ENCODE results near the gene E2F8.
"Not testable (repeated sequence)": the region's sequence is repeated elsewhere in the genome, so short reads cannot be mapped to it uniquely, and the experiment has no call there.

GRCh38 chr11:19254441-19254840 lies 13.7 kb upstream of the E2F8 start:
- TF ChIP-seq POLR2A (IDR thresholded peaks at IDR 0.05; ENCODE audit: low read depth, low read length); TAF1 (IDR thresholded peaks at IDR 0.05; ENCODE audit: low read depth, low read length); POLR2AphosphoS5 (IDR thresholded peaks at IDR 0.05; ENCODE audit: low read depth, low read length); PAX5 (IDR thresholded peaks at IDR 0.05; ENCODE audit: insufficient read depth, low read length, severe bottlenecking): not testable (repeated sequence)

Data from GM12891 (cell line).